ENCODE results near the gene UBE2L5. TPM values are rescaled to one million over a fixed set of nuclear protein-coding genes. Genes with fewer than 3 reads are reported as not detected.

The UBE2L5 gene
- total RNA-seq, 1 experiment from 2014 or later = not detected

DNA sequence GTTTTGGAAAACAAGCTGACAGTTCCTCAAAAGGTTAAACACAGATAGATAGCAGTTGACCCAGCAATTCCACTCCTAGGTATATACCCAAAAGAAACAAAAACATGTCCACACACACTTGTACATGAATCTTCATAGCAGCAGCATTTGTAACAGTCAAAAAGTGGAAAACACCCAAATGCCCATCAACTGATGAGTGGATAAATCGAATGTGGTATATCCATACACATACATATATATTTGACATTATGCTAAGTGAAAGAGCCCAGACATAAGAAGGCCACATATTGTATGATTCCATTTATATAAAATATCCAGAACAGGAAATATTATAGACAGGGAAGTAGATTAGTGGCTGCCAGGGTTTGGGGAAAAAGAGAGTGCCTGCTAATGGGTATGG is 51.4 kb downstream of the UBE2L5 start:
- DNase-seq (ENCODE audit: low spot score) = no peak

DNA sequence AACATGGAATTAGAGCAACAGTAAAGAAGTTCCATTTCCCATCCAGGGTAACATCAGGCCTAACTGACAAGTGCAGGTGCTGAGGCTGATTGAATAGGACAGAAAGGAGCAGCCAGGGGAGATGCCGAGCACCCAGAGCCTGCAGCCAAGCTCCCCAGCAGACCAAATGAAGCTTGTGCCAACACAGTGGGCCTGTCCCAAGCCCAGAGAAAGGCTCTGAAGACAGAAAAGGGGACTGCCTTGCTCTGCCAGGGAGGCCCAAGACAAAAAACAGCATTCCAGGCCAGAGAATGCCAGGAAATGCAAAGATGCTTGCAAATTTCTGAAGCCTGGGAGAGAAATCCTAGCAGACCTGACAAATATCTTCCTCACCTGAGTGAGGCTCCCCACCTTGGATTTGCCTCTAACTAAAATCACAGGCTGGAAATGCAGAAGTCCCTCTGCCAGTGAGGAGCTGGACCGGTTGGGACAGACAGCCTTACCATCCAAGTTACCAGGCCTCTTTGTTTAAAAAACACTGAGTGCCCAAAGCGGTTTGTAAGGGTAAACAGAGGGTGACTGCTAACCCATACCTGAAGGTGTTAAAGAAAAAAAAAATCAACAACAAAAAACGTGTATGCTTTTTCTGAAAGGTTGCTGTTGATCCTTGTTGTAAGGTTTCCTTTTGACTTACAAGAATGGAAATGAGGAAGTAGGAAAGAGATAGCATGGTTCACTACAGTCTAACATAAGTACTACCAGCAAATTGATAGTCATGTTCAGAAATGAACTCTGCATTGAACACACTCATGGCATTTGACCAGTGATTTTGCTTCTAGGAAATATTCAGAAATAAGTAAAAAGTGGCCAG is 55.3 kb downstream of the UBE2L5 start:
- no peak for DNase-seq (ENCODE audit: low spot score)

Other genes starting within 250 kb of the UBE2L5 start
- 10.7 and 12.8 TPM in 2 replicates for gene KATNAL1, start 114.9 kb upstream of the UBE2L5 start, total RNA-seq (2014; rRNA removed; shearing (Covaris generic))
- gene HMGB1, start 43.4 kb downstream of the UBE2L5 start, total RNA-seq (2014; rRNA removed; shearing (Covaris generic)) = 764 and 846 TPM in 2 replicates
- gene USPL1, start 195.4 kb downstream of the UBE2L5 start, total RNA-seq (2014; rRNA removed; shearing (Covaris generic)) = 6.5 and 9.4 TPM in 2 replicates